Gastroesophageal sphincter (tissue), 4 donors: ENCODE results near the gene BATF3. TPM values are rescaled to one million over a fixed set of nuclear protein-coding genes. Genes with fewer than 3 reads are reported as not detected.

Source experiments
- ATAC-seq: fragments of 150-250 bp; one replicate; pipeline ENCODE4 v1.9.1; 2016; ENCODE audit warnings: mild to moderate bottlenecking, moderate library complexity
- H3K27ac ChIP-seq, 4 donors: fragments of 200-600 bp; sonication (generic) in 3 of 4; 1 replicate in 3 of 4; 2 replicates in 1 of 4; pipeline ENCODE4 v1.5.1; 2016 to 2019
- H3K27me3 ChIP-seq: fragments of 200-600 bp; sonication (generic); one replicate; pipeline ENCODE4 v1.5.1; 2019
- H3K36me3 ChIP-seq, 2 donors: fragments of 200-600 bp; sonication (generic); one replicate each; pipeline ENCODE4 v1.5.1; 2019; ENCODE audit warnings: control low read depth in 1 of 2
- H3K4me1 ChIP-seq, 3 donors: fragments of 200-600 bp; sonication (generic); 1 replicate in 2 of 3; 2 replicates in 1 of 3; pipeline ENCODE4 v1.5.1; 2016 to 2019; ENCODE audit warnings: control low read depth in 2 of 3
- H3K4me3 ChIP-seq, 2 donors: fragments of 200-600 bp; sonication (generic); one replicate each; pipeline ENCODE4 v1.5.1; 2019; ENCODE audit warnings: mild to moderate bottlenecking in 1 of 2, moderate library complexity in 1 of 2
- H3K9me3 ChIP-seq, 3 donors: fragments of 200-600 bp; sonication (generic); one replicate each; pipeline ENCODE4 v1.5.1; 2017 to 2019; ENCODE audit warnings: control low read depth in 2 of 3
- CTCF ChIP-seq, 4 experiments: fragments of 200-600 bp in 2 of 4; fragments of 450-650 bp in 2 of 4; sonication (generic) in 1 of 4; IDR thresholded peaks; one replicate each; pipeline ENCODE4 v1.5.1; 2017 to 2019; ENCODE audit warnings: antibody characterized with exemption in 4 of 4, mild to moderate bottlenecking in 2 of 4, moderate library complexity in 2 of 4
- EP300 ChIP-seq: sonication (generic); formaldehyde crosslinking; IDR thresholded peaks from one replicate; pipeline ENCODE4 v1.6.1; 2017; ENCODE audit warnings: antibody characterized with exemption, mild to moderate bottlenecking
- POLR2A ChIP-seq, 2 donors: fragments of 450-650 bp; IDR thresholded peaks; one replicate each; pipeline ENCODE4 v1.6.1; 2017; ENCODE audit warnings: antibody characterized with exemption in 2 of 2, mild to moderate bottlenecking in 2 of 2, moderate library complexity in 1 of 2
- POLR2AphosphoS5 ChIP-seq: sonication (generic); formaldehyde crosslinking; IDR thresholded peaks from one replicate; pipeline ENCODE4 v1.6.1; 2017; ENCODE audit warnings: antibody characterized with exemption
- WGBS, 2 donors: methylation state at CpG; one replicate each; pipeline ENCODE4 v1.1.5; 2018; ENCODE audit warnings: low coverage in 1 of 2; 5-methylcytosine and 5-hydroxymethylcytosine counted together
- total RNA-seq, 4 donors: library from RNA; depleted of rRNA; stranded (reverse); fragments of >200 nt; gene quantifications; one replicate each; pipeline ENCODE4 v1.1.0, GENCODE V29; 2016

The BATF3 gene
- 1 to 10 TPM in 3 of 4 donors, under 1 TPM in 1; 0.31 to 3.9 (median 3.7) TPM for total RNA-seq

- H3K4me3 ChIP-seq, result peak within 1 kb of the TSS; percentile 31 to 67
- H3K36me3 ChIP-seq, result no peaks in the 10 kb centered on the region
- H3K27ac ChIP-seq, result peak within 1 kb of the TSS in 3 of 4 donors; percentile 72 to 82 (median 76)
- peak; percentile 73 for ATAC-seq
- peaks cover 0 to 34% (median 7%) of the 10 kb centered on the region in 3 donors for H3K4me1 ChIP-seq
- H3K9me3 ChIP-seq, result no peaks in the 10 kb centered on the region
- TF ChIP-seq POLR2AphosphoS5, result peak; percentile 53
- TF ChIP-seq EP300, result no peak
- H3K27me3 ChIP-seq, result no peaks in the 10 kb centered on the region
- WGBS, 2 donors, result 0% methylated on average over 10 of the region's 79 CpGs; no CpG with 5 or more reads in 1 of the 2 donors
Observed at GRCh38 chr1:212699625-212700222, at the start of gene BATF3. TSS of gene BATF3 (minus strand) at chr1:212699840. CDS start at chr1:212699762, 78 bp downstream.

- no peaks in the 10 kb centered on the region for H3K27me3 ChIP-seq
- WGBS, 2 donors, result 85 to 100% methylated on average over 1 to 3 of the region's 3 CpGs
- no peak overlapping the region for H3K27ac ChIP-seq
- peaks cover 0 to 12% (median 0%) of the 10 kb centered on the region in 3 donors for H3K4me1 ChIP-seq
- no peaks in the 10 kb centered on the region for H3K36me3 ChIP-seq
- no peak overlapping the region for H3K4me3 ChIP-seq
- no peak for ATAC-seq
- no peaks in the 10 kb centered on the region for H3K9me3 ChIP-seq
- no peak for TF ChIP-seq CTCF (IDR thresholded peaks at IDR 0.05)
- TF ChIP-seq POLR2A (IDR thresholded peaks at IDR 0.05), result no peak
- no peak for TF ChIP-seq EP300
- no peak for TF ChIP-seq POLR2AphosphoS5
Observed at GRCh38 chr1:212746546-212746945, 46.9 kb upstream of the BATF3 start.

GRCh38 chr1:212745303-212745702 lies 45.7 kb upstream of the BATF3 start:
- Histone ChIP-seq H3K9me3 (no peaks in the 10 kb centered on the region), H3K4me1 (peaks cover 0 to 10% (median 0%) of the 10 kb centered on the region in 3 donors), H3K4me3 (no peak overlapping the region), H3K27me3 (no peaks in the 10 kb centered on the region), H3K36me3 (no peaks in the 10 kb centered on the region), H3K27ac (no peak overlapping the region)
- ATAC-seq, result no peak
- TF ChIP-seq EP300 (no peak), CTCF (IDR thresholded peaks at IDR 0.05) (no peak)

- TF ChIP-seq CTCF (IDR thresholded peaks at IDR 0.05) (no peak), POLR2A (IDR thresholded peaks at IDR 0.05) (no peak)
- WGBS, 2 donors, result 76 to 85% methylated on average over 2 to 4 of the region's 4 CpGs
- H3K9me3 ChIP-seq, result no peaks in the 10 kb centered on the region
- H3K4me1 ChIP-seq, result no peaks in the 10 kb centered on the region
- no peak overlapping the region for H3K27ac ChIP-seq
- ATAC-seq, result no peak
- no peak overlapping the region for H3K4me3 ChIP-seq
- no peaks in the 10 kb centered on the region for H3K27me3 ChIP-seq
- no peaks in the 10 kb centered on the region for H3K36me3 ChIP-seq
Observed at GRCh38 chr1:212743901-212744475, 44.3 kb upstream of the BATF3 start.

- no peak for ATAC-seq
- H3K4me1 ChIP-seq, result no peaks in the 10 kb centered on the region
- H3K4me3 ChIP-seq, result no peak overlapping the region
- TF ChIP-seq CTCF (IDR thresholded peaks at IDR 0.05), result no peak
- H3K9me3 ChIP-seq, result no peaks in the 10 kb centered on the region
- H3K27me3 ChIP-seq, result no peaks in the 10 kb centered on the region
- H3K27ac ChIP-seq, result no peak overlapping the region
- WGBS, 2 donors, result 78 to 92% methylated on average over 1 of the region's 1 CpG
- peaks cover 0 to 14% of the 10 kb centered on the region in 2 donors for H3K36me3 ChIP-seq
Observed at GRCh38 chr1:212738330-212738729, 38.7 kb upstream of the BATF3 start.
